Natural killer cell (primary cell): ENCODE measurements around the gene KIN. TPM values are rescaled to one million over a fixed set of nuclear protein-coding genes. Genes with fewer than 3 reads are reported as not detected.

Experiments used
- ATAC-seq, 3 donors: fragments of 150-1000 bp in 2 of 3; fragments of 200-7000 bp in 1 of 3; cut with Tn5 transposase; 1 replicate in 1 of 3; 2 replicates in 2 of 3; pipeline ENCODE4 v1.10.0; 2021; ENCODE audit warnings: mild to moderate bottlenecking in 2 of 3, moderate library complexity in 2 of 3
- DNase-seq, 2 donors: peaks; one replicate each; pipeline versions ENCODE4 v3.0.0 to v3.0.0-alpha.2; 2013 to 2021; ENCODE audit warnings: mixed read lengths in 1 of 2
- H3K27ac ChIP-seq: one replicate; pipeline ENCODE4 v1.5.1; 2013; ENCODE audit warnings: mild to moderate bottlenecking, low read length
- H3K27me3 ChIP-seq: one replicate; pipeline ENCODE4 v1.6.1; 2013; ENCODE audit warnings: low read length; ENCODE audit not compliant: control insufficient read depth, insufficient read depth
- H3K36me3 ChIP-seq: one replicate; pipeline ENCODE4 v1.6.1; 2013; ENCODE audit warnings: low read length; ENCODE audit not compliant: control insufficient read depth, insufficient read depth
- H3K4me1 ChIP-seq: one replicate; pipeline ENCODE4 v1.6.1; 2013; ENCODE audit warnings: low read length; ENCODE audit not compliant: control insufficient read depth, insufficient read depth
- H3K4me3 ChIP-seq: one replicate; pipeline ENCODE4 v1.5.1; 2013; ENCODE audit warnings: low read length
- H3K9me3 ChIP-seq: one replicate; pipeline ENCODE4 v1.6.1; 2013; ENCODE audit warnings: low read length; ENCODE audit not compliant: control insufficient read depth, insufficient read depth
- H3K27ac Mint-ChIP-seq, 2 donors: one replicate each; pipeline ENCODE4 v1.8.0; 2022; ENCODE audit warnings: mild to moderate bottlenecking in 2 of 2, mixed read lengths in 2 of 2, moderate library complexity in 1 of 2
- H3K27me3 Mint-ChIP-seq, 2 donors: one replicate each; pipeline ENCODE4 v1.8.0; 2022; ENCODE audit warnings: low read depth in 2 of 2, mixed read lengths in 2 of 2
- H3K36me3 Mint-ChIP-seq: one replicate; pipeline ENCODE4 v1.8.0; 2022; ENCODE audit warnings: mixed read lengths
- H3K4me1 Mint-ChIP-seq, 2 donors: one replicate each; pipeline ENCODE4 v1.8.0; 2022; ENCODE audit warnings: mixed read lengths in 2 of 2
- H3K4me3 Mint-ChIP-seq: one replicate; pipeline ENCODE4 v1.8.0; 2022; ENCODE audit warnings: mild to moderate bottlenecking, moderate library complexity, mixed read lengths
- H3K9me3 Mint-ChIP-seq, 2 donors: one replicate each; pipeline ENCODE4 v1.8.0; 2022; ENCODE audit warnings: mixed read lengths in 2 of 2
- CTCF ChIP-seq: fragments of 200-600 bp; IDR thresholded peaks from one replicate; pipeline ENCODE4 v1.8.0; 2022; ENCODE audit warnings: antibody characterized with exemption
- WGBS: methylation state at CpG from one replicate; pipeline ENCODE4 v1.1.7; 2013; ENCODE audit warnings: missing lambda C conversion rate; ENCODE audit not compliant: insufficient coverage; 5-methylcytosine and 5-hydroxymethylcytosine counted together
- intact Hi-C: fragments of 100-400 bp; cut with micrococcal nuclease; formaldehyde crosslinking; loops from one replicate; pipeline ENCODE4 v1.14.2; 2022
- total RNA-seq, 4 donors: library from RNA; stranded (reverse); fragments of 120-200 nt in 1 of 4; gene quantifications; one replicate each; pipeline versions ENCODE4 v1.2.3 to v1.2.4, GENCODE V29; 2013 to 2022

KIN gene
- total RNA-seq, 3 donors from 2014 or later (not counting 1 experiment from before 2014, with no cell fraction given) = 12.3 to 16.6 (median 14.2) TPM

- Mint-ChIP-seq H3K9me3 (no peaks in the 10 kb centered on the region), H3K27me3 (peaks cover 35 to 56% of the 10 kb centered on the region in 2 donors), H3K4me1 (no peaks in the 10 kb centered on the region), H3K4me3 (no peak overlapping the region), H3K36me3 (no peaks in the 10 kb centered on the region), H3K27ac (no peak overlapping the region)
- H3K4me1 ChIP-seq = no peaks in the 10 kb centered on the region
- TF ChIP-seq CTCF = no peak
- intact Hi-C loops = no loop called here
- WGBS = 87% methylated on average over 4 of the region's 4 CpGs
- no peaks in the 10 kb centered on the region for H3K9me3 ChIP-seq
- H3K27me3 ChIP-seq = peaks cover 4% of the 10 kb centered on the region
- DNase-seq (no peak), ATAC-seq (no peak)
- no peak overlapping the region for H3K27ac ChIP-seq
- no peaks in the 10 kb centered on the region for H3K36me3 ChIP-seq
- no peak overlapping the region for H3K4me3 ChIP-seq
Observed at GRCh38 chr10:7702288-7702812, 85.4 kb downstream of the KIN start.

GRCh38 chr10:7701158-7701742 lies 86.5 kb downstream of the KIN start:
- ATAC-seq (no peak), DNase-seq (no peak)
- no peaks in the 10 kb centered on the region for H3K36me3 ChIP-seq
- no peaks in the 10 kb centered on the region for H3K9me3 Mint-ChIP-seq
- H3K4me1 Mint-ChIP-seq = no peaks in the 10 kb centered on the region
- no peak overlapping the region for H3K27ac ChIP-seq
- H3K4me1 ChIP-seq = no peaks in the 10 kb centered on the region
- H3K4me3 ChIP-seq = no peak overlapping the region
- no peak for TF ChIP-seq CTCF
- no peaks in the 10 kb centered on the region for H3K9me3 ChIP-seq
- H3K36me3 Mint-ChIP-seq = no peaks in the 10 kb centered on the region
- H3K4me3 Mint-ChIP-seq = no peak overlapping the region
- H3K27ac Mint-ChIP-seq = no peak overlapping the region
- 87% methylated on average over 7 of the region's 8 CpGs for WGBS
- H3K27me3 ChIP-seq = peaks cover 3% of the 10 kb centered on the region
- peaks cover 31 to 48% of the 10 kb centered on the region in 2 donors for H3K27me3 Mint-ChIP-seq
- intact Hi-C loops = no loop called here

Other genes starting within 250 kb of the KIN start
- not detected for gene ITIH5, start 121.0 kb downstream of the KIN start, total RNA-seq
- gene ITIH2, start 84.7 kb downstream of the KIN start, total RNA-seq = not detected
- 100 to 1,000 TPM; 127 to 145 (median 135) TPM for gene ATP5F1C, start 184 bp upstream of the KIN start, total RNA-seq
- gene TAF3, start 30.5 kb upstream of the KIN start, total RNA-seq = 10 to 100 TPM; 14.5 to 17.0 (median 15.6) TPM